NCI-H187 (cell line): ENCODE results near the gene TMEM239.
"Not testable (repeated sequence)": the region's sequence is repeated elsewhere in the genome, so short reads cannot be mapped to it uniquely, and the experiment has no call there.

Experiments used
- DNase-seq, 2 experiments: peaks; one replicate each; lab custom pipeline; 2025; lab: John Stamatoyannopoulos, UW

Gene TMEM239

DNA sequence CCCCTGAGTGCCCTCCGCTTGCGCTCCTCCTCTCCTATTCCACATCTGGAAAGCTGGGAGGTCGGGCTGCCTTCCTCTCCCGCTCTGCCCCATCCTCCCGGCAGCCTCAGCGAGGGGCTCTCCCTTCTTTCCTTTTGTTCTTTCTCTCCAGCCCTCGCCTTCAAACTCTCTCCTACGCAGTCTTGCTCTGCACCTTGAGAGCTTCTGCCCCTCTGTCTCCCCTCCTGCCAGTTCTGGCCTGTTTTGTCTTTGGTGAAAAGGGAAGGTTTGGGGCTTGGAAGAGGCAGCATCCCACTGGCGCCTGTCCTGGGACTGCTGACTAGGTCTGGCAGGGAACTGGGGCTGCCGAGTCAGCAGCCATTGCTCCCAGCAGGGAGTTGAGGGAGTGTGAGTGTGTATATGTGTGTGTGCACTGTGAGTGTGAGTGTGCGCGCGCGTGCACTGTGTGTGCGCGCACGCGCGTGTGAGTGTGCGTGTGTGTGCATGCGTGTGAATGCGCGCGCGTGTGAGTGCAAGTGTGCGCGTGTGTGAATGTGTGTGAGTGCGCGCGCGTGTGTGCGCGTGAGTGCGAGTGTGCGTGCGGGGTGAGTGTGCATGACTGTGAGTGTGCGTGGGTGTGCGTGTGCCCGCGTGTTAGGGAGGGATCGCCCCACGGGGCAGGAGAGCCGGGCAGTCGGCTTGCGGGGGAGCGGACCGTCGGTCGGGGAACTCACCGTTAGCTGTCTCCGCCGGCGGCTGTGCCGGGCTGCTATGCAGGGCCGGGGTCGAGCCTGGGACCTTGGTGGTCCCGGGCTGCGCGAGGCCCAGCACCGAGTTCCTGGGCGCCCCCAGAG lies 16.3 kb upstream of the TMEM239 start:
- DNase-seq = no peak

DNA sequence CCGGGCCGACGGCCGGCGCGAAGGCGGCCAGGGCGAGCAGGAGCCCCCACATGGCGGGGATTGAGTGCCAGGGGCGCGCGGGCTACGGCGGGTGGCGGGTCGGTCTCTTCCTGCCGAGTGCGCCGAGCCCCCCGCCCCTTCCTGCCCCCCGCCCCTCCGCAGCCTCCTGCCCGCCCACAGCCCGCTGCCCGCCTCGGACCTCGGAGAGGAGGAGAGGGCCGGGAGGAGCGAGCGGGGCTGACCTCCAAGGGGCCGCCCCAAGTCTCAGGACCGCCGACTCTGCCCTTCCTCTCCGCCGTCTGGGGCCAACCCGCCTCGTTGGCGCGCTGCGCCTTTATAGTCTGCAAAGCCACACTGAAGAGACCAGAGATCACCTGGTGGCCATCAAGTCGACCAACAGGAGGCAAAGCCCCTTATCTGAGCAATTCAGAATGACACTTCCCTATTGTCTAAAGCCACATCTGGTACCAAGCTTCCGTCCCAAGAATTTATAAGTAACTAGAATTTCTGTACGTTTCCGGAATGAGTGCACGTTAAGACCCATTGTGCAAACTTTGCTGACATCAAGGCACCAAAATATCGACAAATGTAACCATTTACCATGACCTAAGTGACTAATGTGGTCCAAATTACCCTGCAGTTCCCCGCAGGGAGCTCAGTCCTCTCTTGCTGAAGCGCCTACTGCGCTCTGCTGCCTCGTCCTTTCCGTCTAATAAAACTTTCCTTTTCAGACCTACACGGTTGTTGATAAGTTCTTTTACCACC lies 15.5 kb upstream of the TMEM239 start, which contains the start of gene CPXM1:
TSS of gene CPXM1 (minus strand) at position 107 of the 765 bp plus-strand sequence. CDS start at position 52, 55 bp downstream.
- no peak for DNase-seq

DNA sequence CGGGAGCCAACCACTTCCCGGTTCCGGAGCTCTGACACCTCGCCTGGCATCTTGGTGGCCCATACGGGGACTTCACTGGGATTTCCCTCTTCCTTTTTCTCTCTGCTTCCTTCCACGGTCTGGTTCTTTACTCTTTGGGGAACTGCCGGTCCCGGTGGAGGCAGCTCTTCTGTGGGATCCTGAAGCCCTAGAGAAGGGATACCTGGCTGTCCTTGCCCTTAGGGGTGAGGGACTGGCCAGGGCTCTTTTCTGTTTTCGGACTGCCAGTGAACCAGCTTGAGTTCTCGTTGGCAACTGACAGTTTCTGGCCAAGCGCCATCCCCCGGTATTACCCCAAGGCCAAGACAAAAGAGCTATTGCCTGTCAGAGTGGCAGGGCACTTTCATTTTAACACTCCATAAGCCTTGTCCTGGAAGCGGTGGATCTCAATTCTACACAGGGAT lies 14.9 kb upstream of the TMEM239 start:
- DNase-seq = no peak

DNA sequence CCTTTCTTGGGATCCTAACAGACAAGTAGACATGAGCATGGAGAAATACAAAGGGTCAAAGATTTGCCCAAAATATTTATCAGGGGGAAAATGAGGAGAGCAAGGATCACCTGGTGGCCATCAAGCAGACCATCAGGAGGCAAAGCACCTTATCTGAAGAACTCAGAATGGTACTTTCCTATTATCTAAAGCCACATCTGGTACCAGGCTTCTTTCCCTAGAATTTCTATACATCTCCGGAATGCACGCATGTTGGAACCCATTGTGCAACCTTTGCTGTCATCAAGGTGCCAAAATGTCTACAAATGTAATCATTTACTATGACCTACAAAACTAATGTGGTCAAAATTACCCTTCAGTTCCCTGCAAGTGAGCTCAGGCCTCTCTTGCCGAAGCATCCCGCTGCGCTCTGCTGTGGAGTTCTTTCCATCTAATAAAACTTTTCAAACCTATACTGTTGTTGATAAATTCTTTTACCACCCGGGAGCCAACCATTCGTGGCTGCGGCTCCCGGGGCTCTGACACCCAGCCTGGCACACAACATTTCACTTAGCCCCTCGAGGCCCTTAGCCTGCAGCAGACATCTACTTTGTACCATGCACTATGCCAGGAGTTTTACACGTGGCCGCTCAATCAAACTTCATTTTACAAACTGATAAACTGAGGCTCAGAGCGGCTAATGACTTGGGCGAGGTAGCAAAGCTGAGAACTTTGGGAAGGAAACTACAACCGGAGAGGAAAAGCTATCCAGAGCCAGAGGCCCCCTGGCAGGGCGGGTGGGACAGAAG lies 11.9 kb upstream of the TMEM239 start:
- DNase-seq = no peak

DNA sequence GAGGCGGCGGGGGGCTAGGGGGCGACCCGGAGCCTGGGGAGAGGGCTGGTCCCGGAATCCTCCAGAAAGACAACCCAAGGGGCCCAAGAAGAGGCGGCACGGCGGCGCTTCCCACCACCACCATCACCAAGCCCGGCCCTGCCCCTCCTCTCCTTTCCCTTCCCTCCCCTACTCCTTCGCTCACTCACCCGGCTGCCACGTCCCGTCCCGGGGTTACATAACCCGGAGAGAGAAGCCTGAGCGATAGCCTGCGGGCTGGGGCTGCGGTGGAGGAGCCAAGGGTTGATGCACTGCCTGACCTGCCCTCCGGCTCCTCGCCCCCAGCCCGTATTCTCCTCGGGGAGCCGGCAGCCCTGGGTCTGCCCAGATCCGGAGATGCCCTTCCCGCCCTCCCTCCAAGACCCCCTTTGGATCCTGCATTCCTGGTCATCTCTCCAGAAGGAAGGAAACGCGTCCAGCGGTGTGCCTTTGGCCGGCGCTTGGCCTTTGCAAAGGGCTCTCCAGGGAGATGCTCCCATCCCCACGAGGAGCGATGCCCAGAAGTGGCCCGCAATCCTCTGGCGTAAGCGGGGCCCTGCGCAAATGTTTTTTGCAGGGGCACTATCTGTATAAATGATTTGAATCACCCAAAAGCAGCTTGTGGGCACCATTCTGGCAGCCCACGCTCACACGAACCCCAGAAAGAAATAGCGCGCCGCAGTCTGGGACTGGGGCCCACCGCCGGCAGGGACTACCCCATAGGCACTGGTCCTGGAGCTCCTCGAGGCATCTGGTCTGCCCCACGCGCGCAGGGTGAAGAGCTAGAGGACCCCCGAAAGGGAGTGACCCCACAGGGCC lies 11.1 kb upstream of the TMEM239 start:
- DNase-seq = no peak

DNA sequence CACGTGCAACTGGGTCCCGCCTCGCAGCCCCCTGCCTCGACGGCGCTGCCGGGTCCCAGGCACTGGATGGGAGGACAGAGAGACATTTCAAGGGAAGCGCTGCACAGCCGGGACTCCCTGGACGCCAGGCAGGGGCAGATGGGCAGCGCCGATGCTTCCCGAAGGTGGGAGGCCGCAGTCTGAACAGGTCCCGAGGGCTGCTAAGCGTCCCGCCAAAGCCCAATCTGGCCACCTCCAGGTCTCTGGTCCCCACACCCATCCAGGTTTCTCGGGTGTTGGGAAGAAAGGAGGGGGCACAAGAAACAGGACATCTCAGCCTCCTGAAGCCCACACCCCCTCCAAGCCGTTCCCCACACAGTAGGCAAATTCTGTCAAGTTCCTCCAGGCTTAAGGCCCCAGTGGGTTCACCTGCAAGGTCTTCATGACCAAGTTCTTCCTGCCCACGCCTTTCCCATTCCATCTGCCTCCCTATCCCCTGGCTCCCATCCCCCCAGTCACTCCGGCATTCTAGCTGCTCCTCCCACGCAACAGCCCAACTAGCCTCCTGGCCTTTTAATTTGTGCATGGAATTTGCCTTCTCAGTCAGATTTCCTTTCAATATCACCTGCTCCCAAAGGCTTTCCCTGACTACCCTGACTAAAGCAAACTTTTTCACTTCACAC lies 10.3 kb upstream of the TMEM239 start:
- DNase-seq = no peak

DNA sequence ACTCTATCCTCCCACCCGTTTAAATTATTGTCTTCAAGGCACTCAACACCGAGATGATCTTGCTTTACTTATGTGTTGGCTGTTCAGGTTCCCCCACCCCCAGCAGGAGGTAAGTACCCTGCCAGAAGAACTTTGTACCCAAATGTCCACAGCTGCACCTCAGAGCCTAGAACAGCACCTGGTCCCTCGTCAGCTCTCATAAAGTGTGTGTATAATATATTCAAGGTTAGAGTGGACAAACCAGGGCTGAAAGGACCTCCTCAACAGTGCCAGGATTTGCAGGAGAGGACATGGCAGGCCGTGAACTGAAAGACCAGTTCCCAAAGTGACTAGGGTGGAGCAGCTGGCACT lies 9.8 kb upstream of the TMEM239 start:
- DNase-seq = no peak

DNA sequence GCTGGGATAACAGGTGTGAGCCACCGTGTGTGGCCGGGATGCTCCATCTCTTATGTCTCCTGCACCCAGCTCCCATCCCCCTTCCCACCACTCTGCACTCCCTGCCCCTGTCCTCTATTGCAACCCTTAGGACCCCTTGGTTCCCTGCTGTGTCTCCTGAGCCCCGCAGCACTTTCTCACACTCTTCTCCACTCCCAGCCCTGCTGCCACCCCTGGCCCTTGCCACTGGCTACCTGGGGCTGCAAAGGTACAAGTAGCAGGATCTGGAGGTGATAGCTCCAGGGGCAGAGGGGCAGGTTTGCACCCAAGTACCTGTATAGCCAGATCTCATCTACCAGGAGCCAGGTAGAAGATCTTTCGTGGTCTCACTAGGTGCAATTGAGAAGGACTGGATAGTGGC lies 9.1 kb upstream of the TMEM239 start:
- no peak for DNase-seq

DNA sequence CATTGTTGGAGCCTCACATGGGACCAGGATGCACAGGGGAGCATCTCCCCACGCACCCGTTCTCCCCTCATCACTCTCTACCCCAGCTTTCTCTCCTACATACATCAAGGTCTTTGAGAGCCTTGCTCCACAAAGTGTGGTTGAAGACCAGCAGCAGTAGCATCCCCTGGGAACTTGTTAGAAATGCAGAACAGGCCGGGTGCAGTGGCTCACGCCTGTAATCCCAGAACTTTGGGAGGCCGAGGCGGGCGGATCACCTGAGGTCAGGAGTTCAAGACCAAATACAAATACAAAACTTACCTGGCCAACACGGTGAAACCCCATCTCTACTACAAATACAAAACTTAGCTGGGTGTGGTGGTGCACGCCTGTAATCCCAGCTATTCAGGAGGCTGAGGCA lies 8.2 kb upstream of the TMEM239 start:
- not testable (repeated sequence) for DNase-seq

DNA sequence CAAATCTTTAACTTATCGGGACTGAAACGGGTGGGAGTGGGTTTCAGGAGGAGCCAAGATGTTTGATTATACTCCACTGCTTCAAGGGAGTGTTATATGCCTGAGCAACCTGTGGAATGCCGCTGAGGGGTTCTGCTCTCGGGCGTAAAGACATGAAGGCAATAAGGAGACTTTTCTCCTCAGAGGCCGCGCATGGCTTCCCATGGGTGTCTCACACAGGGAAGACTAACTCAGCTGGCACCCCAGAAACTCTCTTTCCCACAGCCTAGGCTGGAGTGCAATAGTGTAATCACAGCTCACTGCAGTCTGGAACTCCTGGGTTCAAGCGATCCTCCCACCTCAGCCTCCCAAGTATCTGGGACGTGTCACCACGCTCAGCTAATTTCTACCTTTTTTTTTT lies 6.5 kb upstream of the TMEM239 start:
- DNase-seq = no peak

DNA sequence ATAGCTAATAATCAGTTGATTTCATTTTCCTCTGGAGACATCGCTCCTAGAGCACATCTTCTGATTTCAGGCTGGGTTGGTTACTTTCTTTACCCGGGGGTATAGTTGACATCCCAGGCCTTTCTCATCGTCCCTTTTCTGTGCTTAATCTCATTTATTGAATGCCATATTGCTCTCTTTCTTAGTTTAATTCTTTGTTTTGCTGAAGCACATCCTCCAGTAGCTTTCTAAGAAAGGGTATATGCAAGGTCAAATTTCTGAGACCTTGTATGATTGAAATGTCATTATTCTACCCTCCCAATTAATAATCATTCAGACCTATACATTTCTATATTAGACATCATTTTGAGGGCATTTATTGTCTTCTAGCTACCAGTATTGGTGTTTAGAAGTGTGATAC lies 4.0 kb upstream of the TMEM239 start:
- no peak for DNase-seq

DNA sequence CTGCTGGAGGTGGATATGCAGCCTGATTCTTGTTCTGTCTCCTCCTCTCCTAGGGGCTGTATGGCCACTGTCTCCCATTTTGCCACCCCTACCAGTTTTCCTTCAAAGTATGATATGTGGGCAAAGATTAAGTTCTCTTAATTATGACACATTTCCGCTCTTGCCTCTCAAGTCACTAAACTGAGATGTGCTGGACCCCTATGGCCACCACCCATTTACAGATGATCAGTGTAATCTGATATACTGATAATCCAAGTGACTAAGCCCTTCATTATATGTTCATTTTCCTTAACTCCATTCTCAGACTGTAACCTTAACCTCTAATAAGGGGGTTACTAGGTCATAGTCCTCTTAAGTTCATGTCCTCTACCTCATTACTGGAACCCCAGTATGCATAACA lies 2.1 kb upstream of the TMEM239 start:
- no peak for DNase-seq

DNA sequence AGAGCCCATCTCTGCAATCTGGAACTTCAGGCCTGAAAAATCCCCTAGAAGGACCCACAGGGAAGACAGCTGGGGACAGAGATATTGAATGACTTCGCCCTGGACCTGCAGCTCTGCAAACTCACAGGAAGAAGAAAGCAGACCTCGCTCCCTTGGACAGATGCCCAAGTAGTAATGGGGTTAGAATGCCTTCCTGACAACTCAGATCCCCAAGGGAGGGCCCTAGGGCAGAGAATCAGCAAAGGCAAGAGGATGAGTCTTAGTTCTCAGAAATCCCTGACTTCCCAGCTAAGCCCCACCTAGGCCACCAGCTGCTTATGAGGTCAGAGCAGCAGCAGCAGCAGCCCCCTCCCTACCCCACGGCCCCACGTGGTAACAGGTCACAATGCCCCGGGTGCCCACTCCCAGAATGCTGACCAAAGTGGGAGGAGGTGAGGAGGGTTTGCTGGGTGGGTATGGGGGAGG lies 1.5 kb upstream of the TMEM239 start, which contains the start of gene C20orf141:
TSS of gene C20orf141 (plus strand) at position 401 of the 465 bp plus-strand sequence. CDS start 198 bp downstream, outside the sequence.
- DNase-seq = no peak

DNA sequence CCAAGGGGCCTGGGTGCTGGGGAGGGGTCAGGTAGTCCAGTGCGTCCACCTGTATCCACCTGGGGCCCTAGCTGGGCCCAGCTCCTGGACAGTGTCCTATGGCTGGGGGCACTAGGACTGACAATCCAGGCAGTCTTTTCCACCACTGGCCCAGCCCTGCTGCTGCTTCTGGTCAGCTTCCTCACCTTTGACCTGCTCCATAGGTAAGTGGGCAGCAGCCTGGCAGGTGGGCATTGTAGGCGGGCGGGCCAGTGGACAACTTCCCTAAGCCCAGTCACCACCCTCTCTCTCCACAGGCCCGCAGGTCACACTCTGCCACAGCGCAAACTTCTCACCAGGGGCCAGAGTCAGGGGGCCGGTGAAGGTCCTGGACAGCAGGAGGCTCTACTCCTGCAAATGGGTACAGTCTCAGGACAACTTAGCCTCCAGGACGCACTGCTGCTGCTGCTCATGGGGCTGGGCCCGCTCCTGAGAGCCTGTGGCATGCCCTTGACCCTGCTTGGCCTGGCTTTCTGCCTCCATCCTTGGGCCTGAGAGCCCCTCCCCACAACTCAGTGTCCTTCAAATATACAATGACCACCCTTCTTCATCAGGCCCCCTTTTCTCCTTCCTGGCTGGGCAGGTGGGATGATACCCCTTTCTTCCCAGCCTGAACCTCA lies 793 bp upstream of the TMEM239 start:
- no peak for DNase-seq

DNA sequence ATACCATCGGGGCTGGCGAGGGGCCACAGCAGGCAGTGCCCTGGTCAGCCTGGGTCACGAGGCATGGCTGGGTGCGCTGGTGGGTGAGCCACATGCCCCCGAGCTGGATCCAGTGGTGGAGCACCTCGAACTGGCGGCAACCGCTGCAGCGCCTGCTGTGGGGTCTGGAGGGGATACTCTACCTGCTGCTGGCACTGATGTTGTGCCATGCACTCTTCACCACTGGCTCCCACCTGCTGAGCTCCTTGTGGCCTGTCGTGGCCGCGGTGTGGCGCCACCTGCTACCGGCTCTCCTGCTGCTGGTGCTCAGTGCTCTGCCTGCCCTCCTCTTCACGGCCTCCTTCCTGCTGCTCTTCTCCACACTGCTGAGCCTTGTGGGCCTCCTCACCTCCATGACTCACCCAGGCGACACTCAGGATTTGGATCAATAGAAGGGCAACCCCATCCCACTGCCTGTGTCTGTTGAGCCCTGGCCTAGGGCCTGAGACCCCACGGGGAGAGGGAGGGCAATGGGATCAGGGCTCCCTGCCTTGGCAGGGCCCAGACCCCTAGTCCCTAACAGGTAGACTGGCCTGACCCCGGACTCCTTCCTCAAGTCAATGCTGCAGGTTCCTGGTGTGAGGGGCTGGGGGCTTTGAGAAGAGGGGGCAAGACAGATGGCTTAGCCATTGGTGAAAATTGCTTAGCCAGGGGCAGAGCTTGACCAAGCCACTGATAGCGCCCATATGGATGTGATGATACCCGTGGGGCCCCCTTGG lies 598 bp downstream of the TMEM239 start:
- no peak for DNase-seq

DNA sequence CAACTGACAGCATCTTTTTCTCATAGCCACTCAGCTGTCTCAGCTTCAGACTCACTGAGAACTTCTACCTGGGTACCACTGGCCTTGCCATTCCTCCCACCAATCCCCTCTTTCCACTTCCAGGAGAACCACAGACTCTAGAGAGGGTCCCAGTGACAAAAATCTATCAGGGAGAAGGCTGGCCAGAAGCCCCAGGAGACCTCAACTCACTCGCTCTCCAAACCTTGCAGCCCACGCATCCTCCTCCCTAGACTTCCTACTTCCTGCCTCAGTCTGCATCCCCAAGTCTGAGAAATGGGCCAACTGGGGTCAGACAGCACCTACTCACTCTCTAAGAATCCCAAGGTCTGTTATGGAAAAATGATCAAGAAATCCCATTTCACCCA lies 1.2 kb downstream of the TMEM239 start:
- no peak for DNase-seq

DNA sequence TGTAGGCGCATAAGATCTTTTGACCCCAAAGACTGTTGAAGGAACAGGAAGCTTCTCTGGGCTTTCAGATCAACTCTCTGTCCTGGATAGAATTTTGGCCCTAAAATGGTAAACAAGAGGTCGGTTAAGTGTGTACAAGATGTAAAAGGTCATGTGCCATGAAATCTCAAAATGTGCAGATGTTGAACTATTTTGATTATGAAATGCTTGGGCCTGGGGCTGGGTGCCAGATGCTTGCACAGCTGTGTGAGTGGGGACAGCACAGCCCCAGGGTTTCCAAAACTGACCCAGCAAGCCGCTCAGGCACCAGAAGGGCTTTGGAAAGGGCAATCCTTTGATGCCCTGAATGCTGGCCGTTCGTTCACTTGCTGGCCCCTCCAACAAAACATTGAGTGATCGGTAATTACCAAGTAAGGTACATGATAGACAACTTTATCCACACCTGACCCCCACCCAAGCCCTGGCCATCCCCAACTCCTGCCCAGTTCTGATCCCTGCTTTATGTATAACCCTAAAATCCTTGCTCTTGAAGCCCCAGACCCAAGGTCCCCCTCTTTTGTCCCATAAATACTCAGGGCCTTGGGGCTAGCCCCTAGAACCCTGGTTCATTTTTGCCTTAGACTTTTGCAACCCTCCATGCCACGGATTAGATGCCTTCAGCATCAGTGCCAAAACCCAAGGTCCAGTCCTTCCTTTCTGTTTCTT lies 1.9 kb downstream of the TMEM239 start:
- DNase-seq = no peak

DNA sequence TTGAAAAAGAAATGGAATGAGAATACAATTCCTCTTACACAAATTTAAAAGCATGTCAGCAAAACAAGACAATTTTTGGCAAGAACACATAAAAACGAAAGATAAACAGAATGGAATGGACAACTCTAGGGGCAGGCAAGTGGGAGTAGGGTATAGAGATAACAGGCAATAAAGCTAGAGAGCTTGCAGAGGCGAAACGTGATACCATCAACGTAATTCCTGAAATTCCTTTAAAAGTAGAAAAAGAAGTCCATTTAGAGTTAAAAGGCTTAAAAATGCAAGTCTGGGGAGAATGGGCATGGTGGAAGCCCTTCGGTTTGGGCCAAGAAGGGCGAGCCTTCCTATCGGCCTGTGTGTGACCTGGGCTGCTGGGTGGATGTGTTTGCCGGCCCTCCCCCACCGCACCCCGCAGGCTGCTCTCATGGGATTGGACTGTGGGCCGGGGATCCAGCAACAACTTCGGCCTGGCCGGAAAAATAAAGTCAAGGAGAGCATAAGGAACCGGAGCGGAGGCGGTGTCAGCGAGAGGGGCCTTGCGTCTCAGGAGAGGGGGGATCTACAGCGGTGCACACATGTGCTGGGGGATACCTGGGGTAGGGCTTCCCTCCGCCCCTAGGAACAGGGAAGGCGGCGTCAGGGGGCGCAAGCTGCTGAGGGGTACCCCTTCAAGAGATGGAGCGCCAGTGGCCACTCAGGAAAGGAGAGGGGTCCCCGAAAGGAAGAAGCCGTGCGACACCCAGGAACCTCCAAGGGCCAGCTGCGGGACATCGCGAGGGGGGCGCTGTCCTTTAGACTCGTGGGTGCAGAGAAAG lies 4.1 kb downstream of the TMEM239 start:
- no peak for DNase-seq
